Neutrophil (primary cell): Measurements from ENCODE around the gene DIRAS1.
A peak's percentile ranks its signal among the peaks of the same experiment; 100 is the strongest.
"Not testable (repeated sequence)": the region's sequence is repeated elsewhere in the genome, so short reads cannot be mapped to it uniquely, and the experiment has no call there.

Experiments used
- H3K27ac ChIP-seq: fragments of 200-600 bp; sonication (generic); 2 replicates; pipeline ENCODE4 v1.5.1; 2016; ENCODE audit warnings: mild to moderate bottlenecking, moderate library complexity
- H3K27me3 ChIP-seq: fragments of 200-600 bp; sonication (generic); 2 replicates; pipeline ENCODE4 v1.6.0; 2016; ENCODE audit warnings: mild to moderate bottlenecking
- H3K36me3 ChIP-seq: fragments of 200-600 bp; sonication (generic); 2 replicates; pipeline ENCODE4 v1.5.1; 2017
- H3K4me1 ChIP-seq, 2 experiments: fragments of 200-600 bp in 1 of 2; sonication (generic) in 1 of 2; 1 replicate in 1 of 2; 2 replicates in 1 of 2; pipeline versions ENCODE4 v1.5.1 to v1.6.1; 2013 to 2016; ENCODE audit warnings: low read depth in 1 of 2, low read length in 1 of 2, mild to moderate bottlenecking in 1 of 2, moderate library complexity in 1 of 2; ENCODE audit not compliant: control insufficient read depth in 1 of 2, insufficient read depth in 1 of 2
- H3K4me3 ChIP-seq, 2 experiments: fragments of 200-600 bp in 1 of 2; sonication (generic) in 1 of 2; 1 replicate in 1 of 2; 2 replicates in 1 of 2; pipeline ENCODE4 v1.5.1; 2013 to 2016; ENCODE audit warnings: low read depth in 1 of 2, low read length in 1 of 2, mild to moderate bottlenecking in 1 of 2, moderate library complexity in 1 of 2
- H3K9me3 ChIP-seq: fragments of 200-600 bp; sonication (generic); 2 replicates; pipeline ENCODE4 v1.5.1; 2016
- CTCF ChIP-seq: fragments of 200-600 bp; sonication (generic); IDR thresholded peaks from 2 replicates; pipeline ENCODE4 v1.5.1; 2016; ENCODE audit warnings: antibody characterized with exemption

The DIRAS1 gene

DNA sequence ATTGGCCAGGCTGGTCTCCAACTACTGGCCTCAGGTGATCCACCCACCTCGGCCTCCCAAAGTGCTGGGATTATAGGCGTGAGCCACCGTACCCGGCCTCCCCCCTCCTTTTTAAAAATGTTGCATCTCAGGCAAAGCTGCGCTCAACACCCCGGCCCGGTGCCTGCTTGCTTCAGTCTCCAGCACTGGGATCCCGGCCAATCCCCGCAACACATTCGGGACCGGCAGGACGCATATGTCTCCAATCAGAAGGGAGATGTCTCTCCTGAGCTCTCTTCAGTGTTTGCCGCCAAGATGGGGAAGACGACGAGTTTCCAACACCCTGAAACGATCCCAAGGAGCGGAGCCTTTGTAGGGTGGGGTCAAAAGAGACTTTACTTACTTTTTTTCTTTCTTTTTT lies 34.8 kb downstream of the DIRAS1 start:
- no peaks in the 10 kb centered on the region for H3K9me3 ChIP-seq

DNA sequence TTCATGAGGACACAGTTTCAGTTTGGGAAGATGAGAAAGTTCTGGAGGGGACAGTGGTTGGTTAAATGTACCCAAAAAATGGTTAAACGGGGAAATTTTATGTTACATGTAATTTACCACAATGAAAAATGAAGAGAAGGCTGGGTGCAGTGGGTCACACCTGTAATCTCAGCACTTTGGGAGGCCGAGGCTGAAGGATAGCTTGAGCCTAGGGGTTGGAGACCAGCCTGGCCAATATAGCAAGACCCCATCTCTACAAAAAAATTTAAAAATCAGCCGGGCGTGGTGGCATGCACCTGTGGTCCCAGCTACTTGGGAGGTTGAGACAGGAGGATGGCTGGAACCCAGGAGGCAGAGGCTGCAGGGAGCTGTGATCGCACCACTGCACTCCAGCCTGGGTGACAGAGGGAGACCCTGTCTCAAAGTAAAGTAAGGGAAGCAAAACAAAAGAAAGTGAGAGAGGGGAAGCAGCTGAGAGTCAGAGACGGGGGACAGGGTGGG lies 35.9 kb downstream of the DIRAS1 start:
- no peak for TF ChIP-seq CTCF
- Histone ChIP-seq H3K4me3 (no peak overlapping the region), H3K27ac (no peak overlapping the region), H3K36me3 (peaks cover 4% of the 10 kb centered on the region), H3K9me3 (no peaks in the 10 kb centered on the region), H3K4me1 (no peaks in the 10 kb centered on the region), H3K27me3 (no peaks in the 10 kb centered on the region)

More for the DNA sequence above, 34.8 kb downstream of the DIRAS1 start:
- no peaks in the 10 kb centered on the region for H3K27me3 ChIP-seq
- no peak overlapping the region for H3K27ac ChIP-seq
- H3K4me3 ChIP-seq = no peak overlapping the region
- no peaks in the 10 kb centered on the region for H3K4me1 ChIP-seq
- H3K36me3 ChIP-seq = peaks cover 8% of the 10 kb centered on the region
- no peak for TF ChIP-seq CTCF

GRCh38 chr19:2683430-2684003 lies 37.7 kb downstream of the DIRAS1 start:
- peaks cover 4% of the 10 kb centered on the region for H3K36me3 ChIP-seq
- H3K4me3 ChIP-seq = no peak overlapping the region
- no peaks in the 10 kb centered on the region for H3K27me3 ChIP-seq
- no peaks in the 10 kb centered on the region for H3K9me3 ChIP-seq
- H3K4me1 ChIP-seq = peaks cover 1 to 4% of the 10 kb centered on the region in 2 experiments
- no peak for TF ChIP-seq CTCF
- no peak overlapping the region for H3K27ac ChIP-seq

DNA sequence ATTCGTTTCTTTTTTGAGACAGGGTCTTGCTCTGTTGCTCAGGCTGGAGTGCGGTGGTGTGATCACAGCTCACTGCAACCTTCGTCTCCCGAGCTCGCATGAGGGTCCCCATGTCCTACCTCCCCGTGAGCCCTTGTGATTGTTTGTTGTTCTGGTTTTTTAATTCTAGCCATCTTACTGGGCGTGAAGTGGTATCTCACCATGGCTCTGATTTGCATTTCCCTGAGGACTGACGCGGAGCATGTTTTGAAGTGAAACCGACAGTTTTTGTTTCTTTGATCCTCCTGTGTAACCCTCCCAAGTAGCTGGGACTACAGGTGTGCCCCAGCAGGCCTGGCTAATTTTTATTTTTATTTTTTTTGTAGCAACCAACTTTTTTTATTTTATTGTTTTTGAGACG lies 40.4 kb downstream of the DIRAS1 start:
- no peaks in the 10 kb centered on the region for H3K36me3 ChIP-seq
- no peak for TF ChIP-seq CTCF
- no peak overlapping the region for H3K27ac ChIP-seq

GRCh38 chr19:2679439-2679838 lies 41.7 kb downstream of the DIRAS1 start:
- peaks cover 22 to 45% of the 10 kb centered on the region in 2 experiments for H3K4me1 ChIP-seq

More for the DNA sequence above, 40.4 kb downstream of the DIRAS1 start:
- H3K4me1 ChIP-seq = peaks cover 11 to 31% of the 10 kb centered on the region in 2 experiments
- no peak overlapping the region for H3K4me3 ChIP-seq
- H3K9me3 ChIP-seq = no peaks in the 10 kb centered on the region
- H3K27me3 ChIP-seq = no peaks in the 10 kb centered on the region

GRCh38 chr19:2678948-2679347 lies 42.2 kb downstream of the DIRAS1 start:
- Histone ChIP-seq H3K27ac (peak overlapping the region; percentile 89), H3K4me1 (peaks cover 26 to 50% of the 10 kb centered on the region in 2 experiments)
- not testable (repeated sequence) for H3K36me3 ChIP-seq, H3K27me3 ChIP-seq, H3K4me3 ChIP-seq, H3K9me3 ChIP-seq

More at GRCh38 chr19:2679439-2679838, 41.7 kb downstream of the DIRAS1 start:
- TF ChIP-seq CTCF = no peak
- no peaks in the 10 kb centered on the region for H3K27me3 ChIP-seq
- H3K36me3 ChIP-seq = no peaks in the 10 kb centered on the region
- no peak overlapping the region for H3K4me3 ChIP-seq
- no peaks in the 10 kb centered on the region for H3K9me3 ChIP-seq
- no peak overlapping the region for H3K27ac ChIP-seq
